ENCODE data around the gene STMP1.

DNA sequence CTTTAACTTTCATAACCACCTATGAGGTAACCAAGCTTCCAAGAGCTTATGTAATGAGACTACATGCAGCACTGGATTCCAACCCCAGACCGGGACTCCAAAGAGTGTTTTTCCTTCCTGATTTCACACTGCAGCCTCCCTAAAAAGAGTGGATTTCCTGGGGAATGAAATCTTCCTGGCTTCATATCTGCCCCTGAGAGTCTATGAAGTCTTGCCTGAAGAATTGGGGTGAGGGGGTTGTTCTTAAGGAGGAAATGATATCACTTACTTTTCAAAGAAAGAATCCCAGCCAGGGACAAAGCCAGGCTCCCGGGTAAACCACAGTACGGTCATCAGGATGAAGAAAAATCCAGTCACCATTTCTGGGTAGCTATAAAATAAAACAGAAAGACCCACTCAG, 29.7 kb downstream of the STMP1 start:
- TF ChIP-seq, protein P1, sequence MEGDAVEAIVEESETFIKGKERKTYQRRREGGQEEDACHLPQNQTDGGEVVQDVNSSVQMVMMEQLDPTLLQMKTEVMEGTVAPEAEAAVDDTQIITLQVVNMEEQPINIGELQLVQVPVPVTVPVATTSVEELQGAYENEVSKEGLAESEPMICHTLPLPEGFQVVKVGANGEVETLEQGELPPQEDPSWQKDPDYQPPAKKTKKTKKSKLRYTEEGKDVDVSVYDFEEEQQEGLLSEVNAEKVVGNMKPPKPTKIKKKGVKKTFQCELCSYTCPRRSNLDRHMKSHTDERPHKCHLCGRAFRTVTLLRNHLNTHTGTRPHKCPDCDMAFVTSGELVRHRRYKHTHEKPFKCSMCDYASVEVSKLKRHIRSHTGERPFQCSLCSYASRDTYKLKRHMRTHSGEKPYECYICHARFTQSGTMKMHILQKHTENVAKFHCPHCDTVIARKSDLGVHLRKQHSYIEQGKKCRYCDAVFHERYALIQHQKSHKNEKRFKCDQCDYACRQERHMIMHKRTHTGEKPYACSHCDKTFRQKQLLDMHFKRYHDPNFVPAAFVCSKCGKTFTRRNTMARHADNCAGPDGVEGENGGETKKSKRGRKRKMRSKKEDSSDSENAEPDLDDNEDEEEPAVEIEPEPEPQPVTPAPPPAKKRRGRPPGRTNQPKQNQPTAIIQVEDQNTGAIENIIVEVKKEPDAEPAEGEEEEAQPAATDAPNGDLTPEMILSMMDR (IDR thresholded peaks at IDR 0.05; ENCODE audit: borderline replicate concordance, extremely low read depth, low read length, poor library complexity, severe bottlenecking), result no peak
- TF ChIP-seq EZH2 (IDR thresholded peaks at IDR 0.05; ENCODE audit: borderline replicate concordance, low read depth, low read length, severe bottlenecking), result no peak

All from DND-41 (cell line).